K562 (cell line): Measurements from ENCODE around the gene HERPUD2. TPM values are rescaled to one million over a fixed set of nuclear protein-coding genes. Genes with fewer than 3 reads are reported as not detected.
A peak's percentile ranks its signal among the peaks of the same experiment; 100 is the strongest.

Experiments used
- ATAC-seq: fragments of 200-7000 bp; cut with Tn5 transposase; 3 replicates; pipeline ENCODE4 v1.9.1; 2020; ENCODE audit warnings: moderate library complexity
- BruUV-seq: library from RNA; stranded (reverse); fragments of 400-500 nt; replicated peaks from 2 replicates; lab custom pipeline; 2021; lab: Mats Ljungman, UMichigan
- CTCF ChIA-PET: fragments of 300-600 bp; formaldehyde crosslinking; extraction: SDS; loops from one replicate; lab custom pipeline; 2021; ENCODE audit warnings: low intra/inter-chr PET ratio; lab: Yijun Ruan, JAX
- POLR2A ChIA-PET: fragments of 300-600, 350-650 bp; sonication (Branson Sonifier 250); formaldehyde crosslinking; extraction: SDS; loops from one replicate; lab custom pipeline; 2021; ENCODE audit warnings: antibody characterized with exemption, inconsistent platforms; lab: Yijun Ruan, JAX
- DNase-seq, 4 experiments: peaks; one replicate each; pipeline versions ENCODE4 v3.0.0 to v3.0.0-alpha.2; 2011 to 2018; ENCODE audit warnings: low spot score in 3 of 4, mixed read lengths in 3 of 4; ENCODE audit errors: extremely low read depth in 1 of 4
- FAIRE-seq: peaks from 2 replicates; lab custom pipeline; 2011; peaks lifted over from hg19 to GRCh38; lab: Jason Lieb, UNC
- H2AFZ ChIP-seq: 2 replicates; pipeline ENCODE4 v1.6.0; 2011; ENCODE audit warnings: low read depth, low read length, control low read depth, inconsistent platforms
- H3K27ac ChIP-seq: fragments of 200-600 bp; 3 replicates; pipeline ENCODE4 v1.8.0; 2011; ENCODE audit warnings: low read depth, mild to moderate bottlenecking, control low read depth, inconsistent platforms, low read length, moderate library complexity, mixed read lengths; ENCODE audit errors: extremely low read depth
- H3K27me3 ChIP-seq, 2 experiments: fragments of 300-600 bp in 1 of 2; 2 replicates in 1 of 2; 3 replicates in 1 of 2; pipeline versions ENCODE4 v1.6.0 to v1.8.0; 2011; ENCODE audit warnings: inconsistent platforms in 2 of 2, low read length in 2 of 2, mild to moderate bottlenecking in 1 of 2, mixed read lengths in 1 of 2, moderate library complexity in 1 of 2; ENCODE audit not compliant: control insufficient read depth in 2 of 2, insufficient read depth in 2 of 2
- H3K36me3 ChIP-seq: fragments of 300-600 bp; 3 replicates; pipeline ENCODE4 v1.8.0; 2011; ENCODE audit warnings: mild to moderate bottlenecking, low read length, inconsistent platforms; ENCODE audit not compliant: control insufficient read depth, insufficient read depth
- H3K4me1 ChIP-seq, 2 experiments: fragments of 200-600 bp in 1 of 2; replicated peaks in 1 of 2; 2 replicates in 1 of 2; 3 replicates in 1 of 2; pipeline versions ENCODE4 v1.5.1 to v1.8.0; 2011; ENCODE audit warnings: inconsistent platforms in 2 of 2, low read length in 2 of 2, mild to moderate bottlenecking in 1 of 2, mixed read lengths in 1 of 2, moderate library complexity in 1 of 2; ENCODE audit not compliant: control insufficient read depth in 2 of 2, insufficient read depth in 2 of 2
- H3K4me2 ChIP-seq: 2 replicates; pipeline ENCODE4 v1.6.1; 2011; ENCODE audit warnings: low read length, control low read depth, inconsistent platforms, mixed read lengths; ENCODE audit not compliant: insufficient read depth
- H3K4me3 ChIP-seq: fragments of 200-600 bp; sonication (generic), shearing (Covaris generic); 2 replicates; pipeline ENCODE4 v1.5.1; 2016; ENCODE audit warnings: control low read depth, inconsistent platforms
- H3K79me2 ChIP-seq: fragments of 200-600 bp; 3 replicates; pipeline ENCODE4 v1.8.0; 2011; ENCODE audit warnings: low read length, inconsistent platforms; ENCODE audit not compliant: control insufficient read depth, insufficient read depth
- H3K9ac ChIP-seq, 2 experiments: 2 replicates each; pipeline versions ENCODE4 v1.6.0 to v1.6.1; 2011; ENCODE audit warnings: low read depth in 2 of 2, low read length in 2 of 2, control low read depth in 1 of 2, inconsistent platforms in 1 of 2, mild to moderate bottlenecking in 1 of 2, mixed read lengths in 1 of 2; ENCODE audit not compliant: insufficient read depth in 1 of 2
- H3K9me1 ChIP-seq: one replicate; pipeline ENCODE4 v1.6.0; 2011; ENCODE audit warnings: inconsistent platforms, mild to moderate bottlenecking, low read length, moderate library complexity; ENCODE audit not compliant: control insufficient read depth, insufficient read depth
- H3K9me3 ChIP-seq: replicated peaks from 2 replicates; pipeline ENCODE4 v1.5.1; 2011; ENCODE audit warnings: low read depth, low read length, inconsistent platforms; ENCODE audit not compliant: control insufficient read depth, insufficient read depth
- H4K20me1 ChIP-seq: replicated peaks from 2 replicates; pipeline ENCODE4 v1.6.1; 2011; ENCODE audit warnings: low read length, inconsistent platforms, mixed read lengths; ENCODE audit not compliant: control insufficient read depth, insufficient read depth
- CBX8 ChIP-seq: fragments of 200-600 bp; sonication (generic); IDR thresholded peaks from 2 replicates; pipeline ENCODE4 v1.6.1; 2012; ENCODE audit warnings: borderline replicate concordance, mixed run types, low read depth, mild to moderate bottlenecking, moderate library complexity, mixed read lengths, low read length, control low read depth, inconsistent platforms; ENCODE audit not compliant: poor library complexity, severe bottlenecking; ENCODE audit errors: extremely low read depth
- KLF13 ChIP-seq: fragments of 450-650 bp; IDR thresholded peaks from 2 replicates; pipeline ENCODE4 v1.6.1; 2016; ENCODE audit warnings: missing genetic modification characterization, low read depth, mild to moderate bottlenecking, missing compliant biosample characterization, moderate library complexity, borderline replicate concordance
- MCM7 ChIP-seq, 2 experiments: fragments of 450-650 bp; IDR thresholded peaks; 2 replicates each; pipeline ENCODE4 v1.6.1; 2016 to 2018
- PYGO2 ChIP-seq: fragments of 450-650 bp; IDR thresholded peaks from 2 replicates; pipeline ENCODE4 v1.6.1; 2016; ENCODE audit warnings: mild to moderate bottlenecking, missing genetic modification characterization, moderate library complexity, missing compliant biosample characterization
- RCOR1 ChIP-seq, 2 experiments: IDR thresholded peaks; 2 replicates each; pipeline ENCODE4 v1.6.1; 2012; ENCODE audit warnings: low read depth in 2 of 2, low read length in 2 of 2, borderline replicate concordance in 1 of 2, improper control_type of control experiment in 1 of 2
- ZNF384 ChIP-seq: IDR thresholded peaks from 2 replicates; pipeline ENCODE4 v1.6.1; 2012; ENCODE audit warnings: low read depth, low read length, improper control_type of control experiment
- WGBS: fragments of 100-300 bp; shearing (Covaris generic); methylation state at CpG from one replicate; pipeline ENCODE4 v1.1.6; 2016; ENCODE audit warnings: low coverage, mixed read lengths; ENCODE audit not compliant: insufficient coverage; ENCODE audit errors: missing lambda C conversion rate; 5-methylcytosine and 5-hydroxymethylcytosine counted together
- in situ Hi-C: fragments of 300-500 bp; cut with MboI; formaldehyde crosslinking; loops from 4 replicates; pipeline ENCODE4 v1.15.0; 2018; ENCODE audit warnings: inconsistent platforms, mixed read lengths
- intact Hi-C: fragments of 100-400 bp; cut with micrococcal nuclease; formaldehyde crosslinking; loops from 2 replicates; pipeline ENCODE4 v1.14.2; 2022
- polyA plus RNA-seq, 8 experiments: library from polyadenylated mRNA; depleted of rRNA in 4 of 8; stranded (reverse) in 5 of 8; unstranded in 3 of 8; fragments of >200 nt; fragmentation: Nextera tagmentation in 2 of 8; fragmentation: Illumina TruSeq in 1 of 8; extraction: Ambion mirVana in 2 of 8; extraction: Trizol in 1 of 8; gene quantifications; 2 replicates each; pipeline versions ENCODE4 v1.2.1 to v1.2.3, GENCODE V29; 2011 to 2014; ENCODE audit warnings: inconsistent platforms in 1 of 8, missing spikeins in 1 of 8
- total RNA-seq, 7 experiments: library from RNA; depleted of rRNA in 6 of 7; stranded (reverse); fragments of >200 nt in 6 of 7; fragmentation: Illumina TruSeq in 2 of 7; extraction: Trizol in 2 of 7; gene quantifications; 2 replicates each; pipeline versions ENCODE4 v1.2.1 to v1.2.3, GENCODE V29; 2011 to 2021; ENCODE audit warnings: low replicate concordance in 1 of 7

Gene HERPUD2
- total and polyA plus RNA-seq, 9 of the 15 experiments (the other 6 are each of a cell fraction or from before 2014, with no cell fraction given), result 4.1 to 28.5 (median 12.3) TPM

DNA sequence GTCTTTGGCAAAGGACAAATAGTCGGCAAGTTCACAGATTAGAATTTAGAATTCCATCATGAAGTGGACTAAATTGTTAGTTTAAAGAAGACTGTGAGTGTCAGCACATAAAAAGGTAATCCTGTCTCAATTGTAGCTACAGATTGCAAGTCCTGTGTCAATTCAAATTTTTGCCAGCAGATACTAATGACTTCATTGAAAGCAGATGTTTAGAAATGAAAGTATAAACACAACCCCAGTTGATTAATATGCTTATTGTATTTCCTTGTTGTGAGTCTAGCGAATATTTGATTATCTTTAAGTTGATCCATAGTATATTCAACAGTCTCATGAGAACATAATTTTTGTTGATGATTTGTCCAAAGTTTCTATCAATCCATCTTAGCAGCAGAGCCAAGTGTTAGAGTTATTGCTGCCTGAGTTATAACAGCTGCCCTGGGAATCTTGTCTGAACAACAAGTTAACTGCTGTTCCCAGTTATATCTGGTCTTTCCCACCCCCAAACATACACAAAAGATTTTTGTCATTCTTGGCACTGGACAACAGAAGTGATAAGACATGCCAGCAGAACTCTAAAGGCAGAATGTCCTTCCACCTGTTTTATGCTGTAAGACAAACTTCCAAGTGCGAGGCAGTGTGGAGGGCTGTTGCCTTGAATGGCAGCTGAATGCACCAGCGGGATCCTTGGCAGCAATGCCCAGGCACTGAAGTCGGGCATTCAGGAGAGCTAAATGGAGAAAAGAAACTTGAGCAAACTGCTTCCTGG lies 21.3 kb upstream of the HERPUD2 start:
- no peak for DNase-seq
- Histone ChIP-seq H3K9me3 (no peaks in the 10 kb centered on the region), H3K4me3 (no peak overlapping the region), H3K27ac (no peak overlapping the region), H3K9me1 (no peaks in the 10 kb centered on the region), H4K20me1 (no peaks in the 10 kb centered on the region), H3K9ac (no peak overlapping the region), H3K36me3 (no peaks in the 10 kb centered on the region), H3K4me1 (no peaks in the 10 kb centered on the region), H2AFZ (no peak overlapping the region), H3K4me2 (no peak overlapping the region), H3K79me2 (no peaks in the 10 kb centered on the region), H3K27me3 (peaks cover 15 to 17% of the 10 kb centered on the region in 2 experiments)
- POLR2A ChIA-PET, result no interaction called here
- in situ Hi-C loops (no loop called here), intact Hi-C loops (no loop called here)
- WGBS, result 2% methylated on average over 5 of the region's 5 CpGs
- no TSS peak for BruUV-seq
- CTCF ChIA-PET, result no interaction called here
- no peak for TF ChIP-seq RCOR1 (IDR thresholded peaks at IDR 0.05; ENCODE audit: borderline replicate concordance in 1 of 2, low read depth in 2 of 2, low read length in 2 of 2)
- TF ChIP-seq PYGO2 (tag), result no peak
- TF ChIP-seq CBX8, result peak; percentile 74
- TF ChIP-seq KLF13 (tag), result no peak
- no peak for TF ChIP-seq MCM7 (IDR thresholded peaks at IDR 0.05)
- no peak for TF ChIP-seq ZNF384
- no peak for ATAC-seq
- FAIRE-seq, result no peak
